ENCODE data around the gene UBL4B.

DNA sequence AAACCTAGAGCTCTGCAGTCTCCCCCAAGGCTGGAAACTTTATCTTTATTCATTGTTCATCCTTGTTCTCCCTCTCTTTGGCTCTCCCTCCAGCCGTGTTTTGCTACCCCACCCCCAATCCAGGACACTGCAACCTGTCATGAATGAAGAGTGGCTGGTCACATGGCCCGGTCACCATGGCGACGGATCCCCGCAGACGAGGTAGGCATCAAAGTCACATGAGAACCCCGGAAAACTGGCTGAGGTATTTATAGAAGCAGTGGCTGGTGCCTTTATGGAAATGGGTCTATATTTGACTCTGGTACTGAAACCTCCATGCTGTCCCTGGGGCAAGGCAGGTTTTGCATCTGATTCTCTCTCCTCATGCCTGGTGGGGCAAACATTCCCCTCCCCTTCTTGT, 24.7 kb downstream of the UBL4B start:
- TF ChIP-seq POLR2AphosphoS5 (IDR thresholded peaks at IDR 0.05) (no peak), EP300 (IDR thresholded peaks at IDR 0.05) (no peak), POLR2A (IDR thresholded peaks at IDR 0.05) (no peak)
- TF ChIP-seq, protein P1, sequence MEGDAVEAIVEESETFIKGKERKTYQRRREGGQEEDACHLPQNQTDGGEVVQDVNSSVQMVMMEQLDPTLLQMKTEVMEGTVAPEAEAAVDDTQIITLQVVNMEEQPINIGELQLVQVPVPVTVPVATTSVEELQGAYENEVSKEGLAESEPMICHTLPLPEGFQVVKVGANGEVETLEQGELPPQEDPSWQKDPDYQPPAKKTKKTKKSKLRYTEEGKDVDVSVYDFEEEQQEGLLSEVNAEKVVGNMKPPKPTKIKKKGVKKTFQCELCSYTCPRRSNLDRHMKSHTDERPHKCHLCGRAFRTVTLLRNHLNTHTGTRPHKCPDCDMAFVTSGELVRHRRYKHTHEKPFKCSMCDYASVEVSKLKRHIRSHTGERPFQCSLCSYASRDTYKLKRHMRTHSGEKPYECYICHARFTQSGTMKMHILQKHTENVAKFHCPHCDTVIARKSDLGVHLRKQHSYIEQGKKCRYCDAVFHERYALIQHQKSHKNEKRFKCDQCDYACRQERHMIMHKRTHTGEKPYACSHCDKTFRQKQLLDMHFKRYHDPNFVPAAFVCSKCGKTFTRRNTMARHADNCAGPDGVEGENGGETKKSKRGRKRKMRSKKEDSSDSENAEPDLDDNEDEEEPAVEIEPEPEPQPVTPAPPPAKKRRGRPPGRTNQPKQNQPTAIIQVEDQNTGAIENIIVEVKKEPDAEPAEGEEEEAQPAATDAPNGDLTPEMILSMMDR (IDR thresholded peaks at IDR 0.05), result no peak

Data from stomach (tissue), 4 donors.